H1 (cell line): ENCODE data around the gene RMND5B. TPM values are rescaled to one million over a fixed set of nuclear protein-coding genes. Genes with fewer than 3 reads are reported as not detected.

Experiments
- CTCF ChIA-PET: fragments of 300-600 bp; sonication (Branson Sonifier 250); formaldehyde crosslinking; loops from one replicate; lab custom pipeline; 2021; ENCODE audit not compliant: partially characterized antibody; lab: Charles Lee
- POLR2A ChIA-PET: fragments of 300-600 bp; sonication (Branson Sonifier 250); formaldehyde crosslinking; loops from one replicate; lab custom pipeline; 2021; ENCODE audit warnings: inconsistent platforms; ENCODE audit not compliant: partially characterized antibody; lab: Charles Lee
- DNase-seq, 2 experiments: peaks; one replicate each; pipeline versions ENCODE4 v3.0.0 to v3.0.0-alpha.2; 2010 to 2022; ENCODE audit warnings: low spot score in 2 of 2, low read depth in 1 of 2, mixed read lengths in 1 of 2
- FAIRE-seq: peaks from 2 replicates; lab custom pipeline; 2011; peaks lifted over from hg19 to GRCh38; lab: Jason Lieb, UNC
- H2AFZ ChIP-seq: 2 replicates; pipeline ENCODE4 v1.8.1; 2012; ENCODE audit warnings: low read length, inconsistent platforms
- H2AK5ac ChIP-seq: 2 replicates; pipeline ENCODE4 v1.6.1; 2013; ENCODE audit warnings: low read depth, low read length
- H2BK120ac ChIP-seq: replicated peaks from 2 replicates; pipeline ENCODE3; 2013; ENCODE audit warnings: low read depth, low read length, inconsistent platforms
- H2BK12ac ChIP-seq: 2 replicates; pipeline ENCODE4 v1.6.1; 2013; ENCODE audit warnings: low read depth, low read length
- H2BK15ac ChIP-seq: 2 replicates; pipeline ENCODE4 v1.6.1; 2013; ENCODE audit warnings: low read length
- H2BK20ac ChIP-seq: 2 replicates; pipeline ENCODE4 v1.6.1; 2013; ENCODE audit warnings: low read length
- H2BK5ac ChIP-seq: 2 replicates; pipeline ENCODE4 v1.6.1; 2013; ENCODE audit warnings: low read depth, low read length
- H3K14ac ChIP-seq: 2 replicates; pipeline ENCODE4 v1.6.1; 2013; ENCODE audit warnings: inconsistent platforms; ENCODE audit not compliant: insufficient read length
- H3K18ac ChIP-seq: 2 replicates; pipeline ENCODE4 v1.6.1; 2013; ENCODE audit warnings: low read length; ENCODE audit errors: extremely low read depth
- H3K23ac ChIP-seq: 2 replicates; pipeline ENCODE4 v1.6.1; 2013; ENCODE audit warnings: inconsistent platforms; ENCODE audit not compliant: insufficient read length
- H3K23me2 ChIP-seq: 2 replicates; pipeline ENCODE4 v1.6.1; 2013; ENCODE audit warnings: low read depth, low read length
- H3K27ac ChIP-seq: 2 replicates; pipeline ENCODE4 v1.6.1; 2011; ENCODE audit warnings: low read depth, low read length, inconsistent platforms
- H3K27me3 ChIP-seq, 4 experiments: replicated peaks in 1 of 4; 1 replicate in 1 of 4; 2 replicates in 3 of 4; pipeline versions ENCODE4 v1.6.1 to v1.8.1; 2011 to 2013; ENCODE audit warnings: low read length in 3 of 4, mild to moderate bottlenecking in 3 of 4, inconsistent platforms in 2 of 4, mixed read lengths in 2 of 4, moderate library complexity in 1 of 4; ENCODE audit not compliant: control insufficient read depth in 3 of 4, insufficient read depth in 3 of 4; ENCODE audit errors: extremely low read depth in 1 of 4
- H3K36me3 ChIP-seq, 4 experiments: 2 replicates each; pipeline versions ENCODE4 v1.6.1 to v1.8.1; 2011 to 2013; ENCODE audit warnings: mild to moderate bottlenecking in 4 of 4, low read length in 3 of 4, moderate library complexity in 2 of 4, control low read depth in 1 of 4, inconsistent platforms in 1 of 4; ENCODE audit not compliant: insufficient read depth in 4 of 4, control insufficient read depth in 2 of 4
- H3K4ac ChIP-seq: replicated peaks from 2 replicates; pipeline ENCODE3; 2013; ENCODE audit warnings: low read length, low read depth, mixed read lengths, inconsistent platforms; ENCODE audit not compliant: insufficient read length
- H3K4me1 ChIP-seq, 4 experiments: replicated peaks in 1 of 4; 1 replicate in 1 of 4; 2 replicates in 3 of 4; pipeline versions ENCODE4 v1.6.1 to v1.8.1; 2011 to 2013; ENCODE audit warnings: low read length in 3 of 4, inconsistent platforms in 2 of 4, mixed read lengths in 1 of 4; ENCODE audit not compliant: insufficient read depth in 4 of 4, control insufficient read depth in 3 of 4
- H3K4me2 ChIP-seq, 2 experiments: 2 replicates each; pipeline versions ENCODE4 v1.6.1 to v1.8.1; 2011 to 2013; ENCODE audit warnings: low read depth in 2 of 2, low read length in 2 of 2, control low read depth in 1 of 2, inconsistent platforms in 1 of 2, mild to moderate bottlenecking in 1 of 2; ENCODE audit not compliant: insufficient read depth in 1 of 2
- H3K4me3 ChIP-seq, 4 experiments: fragments of 200-600, 300-600 bp in 1 of 4; sonication (generic), shearing (Covaris generic), sonication (Bioruptor Twin) in 1 of 4; 2 replicates each; pipeline versions ENCODE4 v1.5.1 to v1.8.1; 2011 to 2016; ENCODE audit warnings: low read length in 4 of 4, low read depth in 3 of 4, control low read depth in 2 of 4, inconsistent platforms in 2 of 4, mild to moderate bottlenecking in 2 of 4, mixed read lengths in 1 of 4, moderate library complexity in 1 of 4; ENCODE audit not compliant: insufficient read depth in 2 of 4; ENCODE audit errors: extremely low read depth in 1 of 4
- H3K56ac ChIP-seq: replicated peaks from 2 replicates; pipeline ENCODE3; 2013; ENCODE audit warnings: low read depth, mild to moderate bottlenecking, mixed read lengths, low read length, inconsistent platforms; ENCODE audit not compliant: insufficient read length
- H3K79me1 ChIP-seq: 2 replicates; pipeline ENCODE4 v1.6.1; 2013; ENCODE audit warnings: low read depth, low read length, control low read depth
- H3K79me2 ChIP-seq, 2 experiments: 2 replicates each; pipeline versions ENCODE4 v1.6.1 to v1.8.1; 2012 to 2013; ENCODE audit warnings: low read length in 2 of 2, mild to moderate bottlenecking in 2 of 2, inconsistent platforms in 1 of 2; ENCODE audit not compliant: insufficient read depth in 2 of 2, control insufficient read depth in 1 of 2
- H3K9ac ChIP-seq, 4 experiments: replicated peaks in 1 of 4; 1 replicate in 1 of 4; 2 replicates in 3 of 4; pipeline versions ENCODE4 v1.6.1 to v1.8.1; 2011 to 2013; ENCODE audit warnings: low read depth in 3 of 4, low read length in 3 of 4, control low read depth in 2 of 4, mild to moderate bottlenecking in 2 of 4, moderate library complexity in 2 of 4, inconsistent platforms in 1 of 4; ENCODE audit errors: extremely low read depth in 1 of 4
- H3K9me3 ChIP-seq, 2 experiments: 2 replicates each; pipeline versions ENCODE4 v1.6.1 to v1.8.1; 2012 to 2013; ENCODE audit warnings: mild to moderate bottlenecking in 2 of 2, moderate library complexity in 2 of 2, control low read depth in 1 of 2, inconsistent platforms in 1 of 2, low read depth in 1 of 2, low read length in 1 of 2, mixed read lengths in 1 of 2; ENCODE audit not compliant: insufficient read depth in 2 of 2
- H4K20me1 ChIP-seq, 2 experiments: replicated peaks in 1 of 2; 2 replicates each; pipeline versions ENCODE3 to v1.8.1; 2011 to 2013; ENCODE audit warnings: inconsistent platforms in 2 of 2, low read length in 2 of 2, mild to moderate bottlenecking in 1 of 2; ENCODE audit not compliant: insufficient read depth in 2 of 2, control insufficient read depth in 1 of 2
- H4K5ac ChIP-seq: 2 replicates; pipeline ENCODE4 v1.6.1; 2013; ENCODE audit warnings: low read length, low read depth, mixed read lengths, inconsistent platforms; ENCODE audit not compliant: insufficient read length
- H4K8ac ChIP-seq: 2 replicates; pipeline ENCODE4 v1.8.0; 2013; ENCODE audit warnings: mild to moderate bottlenecking, moderate library complexity, low read length, inconsistent platforms; ENCODE audit not compliant: insufficient read depth; ENCODE audit errors: extremely low read depth
- H4K91ac ChIP-seq: replicated peaks from 2 replicates; pipeline ENCODE3; 2013; ENCODE audit warnings: low read length, mixed read lengths, inconsistent platforms; ENCODE audit not compliant: insufficient read length
- CBX5 ChIP-seq: fragments of 300-800, 300-1000 bp; sonication (generic); IDR thresholded peaks from 2 replicates; pipeline ENCODE4 v1.7.1; 2016; ENCODE audit warnings: antibody characterized with exemption, low read length, low read depth
- POLR2AphosphoS5 ChIP-seq: IDR thresholded peaks from 2 replicates; pipeline ENCODE4 v1.6.1; 2011; ENCODE audit warnings: low read depth, low read length
- SIRT6 ChIP-seq: IDR thresholded peaks from one replicate; pipeline ENCODE4 v1.7.1; 2012; ENCODE audit warnings: low read length, inconsistent platforms
- SIX5 ChIP-seq: IDR thresholded peaks from 2 replicates; pipeline ENCODE4 v1.6.1; 2011; ENCODE audit warnings: mild to moderate bottlenecking, low read depth, low read length
- SP2 ChIP-seq: IDR thresholded peaks from 2 replicates; pipeline ENCODE4 v1.6.1; 2012; ENCODE audit warnings: mild to moderate bottlenecking, low read length, inconsistent platforms
- WGBS, 2 experiments: shearing (Covaris generic) in 1 of 2; methylation state at CpG; one replicate each; pipeline versions ENCODE4 v1.1.6 to v1.1.7; 2013 to 2015; ENCODE audit warnings: low lambda C conversion rate in 2 of 2, mixed read lengths in 2 of 2, inconsistent platforms in 1 of 2, low coverage in 1 of 2, missing lambda C conversion rate in 1 of 2; ENCODE audit not compliant: insufficient replicate concordance in 2 of 2, insufficient coverage in 1 of 2, insufficient read length in 1 of 2; ENCODE audit errors: extremely low coverage in 1 of 2, missing lambda C conversion rate in 1 of 2; 5-methylcytosine and 5-hydroxymethylcytosine counted together
- polyA plus RNA-seq, 7 experiments: library from polyadenylated mRNA; depleted of rRNA in 3 of 7; stranded (reverse) in 5 of 7; unstranded in 2 of 7; fragments of >200 nt in 5 of 7; fragments of 200-250 nt in 2 of 7; gene quantifications; 1 replicate in 5 of 7; 2 replicates in 1 of 7; 4 replicates in 1 of 7; pipeline versions ENCODE4 v1.2.1 to v1.2.3, GENCODE V29; 2011 to 2013; ENCODE audit warnings: missing spikeins in 2 of 7, mixed read lengths in 2 of 7
- total RNA-seq: library from RNA; stranded (reverse); fragmentation: NEBNext Ultra II Directional; extraction: Animal tissue kit (Norgen Biotek cat#: 25700); gene quantifications from 2 replicates; pipeline ENCODE4 v1.2.1, GENCODE V29; 2021
- TF ChIP-seq, protein P1 (sequence below): IDR thresholded peaks from 2 replicates; pipeline ENCODE4 v1.6.1; 2012; ENCODE audit warnings: inconsistent platforms

Gene RMND5B
- total and polyA plus RNA-seq, 2 of the 8 experiments (the other 6 are each of a cell fraction or from before 2014, with no cell fraction given) = 75.9 to 90.2 TPM

DNA sequence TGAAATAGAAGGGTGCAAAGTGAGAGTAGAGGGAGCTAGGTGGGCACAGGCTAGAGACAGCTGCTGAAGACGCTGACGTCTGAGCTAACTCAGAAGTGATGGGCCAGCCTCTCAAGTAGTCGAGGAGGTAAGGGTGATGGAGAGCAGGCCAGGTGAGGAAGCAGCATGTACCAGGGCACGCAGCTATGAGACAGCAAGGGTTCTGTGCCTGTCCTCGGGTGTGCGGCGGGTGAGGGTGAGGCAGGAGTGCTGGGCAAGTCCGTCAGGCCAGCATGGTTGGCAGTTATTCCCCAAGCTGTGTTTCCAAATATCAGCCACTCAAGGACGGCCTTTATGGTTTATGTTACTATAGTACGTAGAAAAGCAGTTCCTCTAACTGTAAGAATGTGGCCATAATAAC, 6.2 kb downstream of the RMND5B start:
- no peak overlapping the region for H2BK120ac ChIP-seq
- no peak overlapping the region for H2AFZ ChIP-seq
- no peak overlapping the region for H4K5ac ChIP-seq
- H3K79me1 ChIP-seq = peaks cover 17% of the 10 kb centered on the region
- H2BK12ac ChIP-seq = no peak overlapping the region
- H3K9ac ChIP-seq = no peak overlapping the region
- ChIA-PET POLR2A (interaction anchor here (1.4 to 40.7 kb wide), 7 partner anchors 11 to 70 kb away, joined by 3 to 1250 read pairs (median 11); partner anchors contain the start of genes N4BP3 and NHP2), CTCF (interaction anchor here (1.6 to 9.2 kb wide), 6 partner anchors 10 to 61 kb away, joined by 3 to 125 read pairs (median 22); no protein-coding TSS in a partner anchor)
- H4K20me1 ChIP-seq = peaks cover 0 to 23% of the 10 kb centered on the region in 2 experiments
- no peak overlapping the region for H2BK20ac ChIP-seq
- no peak overlapping the region for H3K14ac ChIP-seq
- peaks cover 0 to under 1% (median 0%) of the 10 kb centered on the region in 4 experiments; a peak in 3 of 7 replicates for H3K4me1 ChIP-seq
- no peak overlapping the region for H3K4ac ChIP-seq
- 89% methylated on average over 10 of the region's 10 CpGs; no CpG with 5 or more reads in 1 of the 2 experiments for WGBS, 2 experiments
- peaks cover 0 to 44% of the 10 kb centered on the region in 2 experiments; a peak in 2 of 4 replicates for H3K79me2 ChIP-seq
- FAIRE-seq (no peak), DNase-seq (no peak)
- H3K27me3 ChIP-seq = no peaks in the 10 kb centered on the region
- H3K27ac ChIP-seq = peak overlapping the region; percentile 51; the same call in 1 of the 2 replicates
- TF ChIP-seq, protein P1, sequence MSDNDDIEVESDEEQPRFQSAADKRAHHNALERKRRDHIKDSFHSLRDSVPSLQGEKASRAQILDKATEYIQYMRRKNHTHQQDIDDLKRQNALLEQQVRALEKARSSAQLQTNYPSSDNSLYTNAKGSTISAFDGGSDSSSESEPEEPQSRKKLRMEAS = no peak
- TF ChIP-seq POLR2AphosphoS5 (peak; percentile 67; the same call in 1 of the 2 replicates), SP2 (no peak), CBX5 (no peak), SIRT6 (no peak), SIX5 (no peak)
- H3K18ac ChIP-seq = no peak overlapping the region
- peaks cover 2 to 71% (median 24%) of the 10 kb centered on the region in 4 experiments; a peak in 6 of 8 replicates for H3K36me3 ChIP-seq
- no peak overlapping the region; the same call in 1 of the 2 replicates for H4K8ac ChIP-seq
- no peak overlapping the region for H2BK15ac ChIP-seq
- no peak overlapping the region for H3K23ac ChIP-seq
- H3K56ac ChIP-seq = no peak overlapping the region
- no peaks in the 10 kb centered on the region for H3K9me3 ChIP-seq
- no peak overlapping the region for H2AK5ac ChIP-seq
- no peaks in the 10 kb centered on the region for H3K23me2 ChIP-seq
- H2BK5ac ChIP-seq = peak overlapping the region; percentile 88
- no peak overlapping the region for H3K4me3 ChIP-seq
- H4K91ac ChIP-seq = peak overlapping the region; percentile 25
- H3K4me2 ChIP-seq = no peak overlapping the region
